Spleen (tissue), 11 donors: Measurements from ENCODE around the gene HMCN2. TPM values are rescaled to one million over a fixed set of nuclear protein-coding genes. Genes with fewer than 3 reads are reported as not detected.

Experiments
- DNase-seq: peaks from one replicate; pipeline ENCODE4 v3.0.0-alpha.2; 2020
- H3K27ac ChIP-seq, 8 donors: fragments of 200-600 bp; sonication (generic) in 7 of 8; 1 replicate in 4 of 8; 2 replicates in 4 of 8; pipeline versions ENCODE4 v1.5.0 to v1.8.0; 2016 to 2021; ENCODE audit warnings: inconsistent platforms in 4 of 8, mild to moderate bottlenecking in 4 of 8, moderate library complexity in 1 of 8
- H3K27me3 ChIP-seq, 7 donors: fragments of 200-600 bp; sonication (generic) in 6 of 7; replicated peaks in 1 of 7; 1 replicate in 4 of 7; 2 replicates in 3 of 7; pipeline versions ENCODE4 v1.5.0 to v1.8.0; 2016 to 2021; ENCODE audit warnings: inconsistent platforms in 3 of 7, mild to moderate bottlenecking in 1 of 7
- H3K36me3 ChIP-seq, 6 donors: fragments of 200-600 bp; sonication (generic) in 5 of 6; 1 replicate in 4 of 6; 2 replicates in 2 of 6; pipeline versions ENCODE4 v1.5.0 to v1.8.0; 2016 to 2021; ENCODE audit warnings: inconsistent platforms in 2 of 6
- H3K4me1 ChIP-seq, 6 donors: fragments of 200-600 bp; sonication (generic) in 5 of 6; 1 replicate in 3 of 6; 2 replicates in 3 of 6; pipeline versions ENCODE4 v1.5.0 to v1.8.0; 2016 to 2021; ENCODE audit warnings: inconsistent platforms in 3 of 6
- H3K4me3 ChIP-seq, 8 donors: fragments of 200-600 bp; sonication (generic) in 7 of 8; 1 replicate in 4 of 8; 2 replicates in 4 of 8; pipeline versions ENCODE4 v1.5.0 to v1.8.0; 2016 to 2021; ENCODE audit warnings: inconsistent platforms in 4 of 8, mild to moderate bottlenecking in 4 of 8, moderate library complexity in 2 of 8
- H3K9me3 ChIP-seq, 8 donors: fragments of 200-600 bp; sonication (generic) in 7 of 8; 1 replicate in 4 of 8; 2 replicates in 4 of 8; pipeline versions ENCODE4 v1.5.0 to v1.8.0; 2016 to 2021; ENCODE audit warnings: inconsistent platforms in 4 of 8
- CTCF ChIP-seq, 11 experiments: fragments of 200-600 bp in 7 of 11; fragments of 450-650 bp in 4 of 11; sonication (generic) in 4 of 11; IDR thresholded peaks in 8 of 11; conservative IDR thresholded peaks in 3 of 11; 1 replicate in 7 of 11; 2 replicates in 4 of 11; pipeline versions ENCODE4 v1.4.0 to v1.8.0; 2016 to 2021; ENCODE audit warnings: antibody characterized with exemption in 11 of 11, inconsistent platforms in 4 of 11, mild to moderate bottlenecking in 1 of 11
- POLR2A ChIP-seq, 3 donors: fragments of 450-650 bp; IDR thresholded peaks; one replicate each; pipeline ENCODE4 v1.5.1; 2017; ENCODE audit warnings: antibody characterized with exemption in 3 of 3, mild to moderate bottlenecking in 1 of 3
- POLR2AphosphoS5 ChIP-seq, 3 donors: sonication (generic); formaldehyde crosslinking; IDR thresholded peaks; one replicate each; pipeline ENCODE4 v1.5.1; 2017; ENCODE audit warnings: antibody characterized with exemption in 3 of 3
- WGBS, 5 donors: extraction: QIAGEN DNeasy Blood & Tissue Kit in 3 of 5; methylation state at CpG; one replicate each; pipeline versions ENCODE4 v1.1.5 to v1.1.7; 2013 to 2018; 5-methylcytosine and 5-hydroxymethylcytosine counted together
- intact Hi-C: fragments of 100-400 bp; cut with DNase I; formaldehyde crosslinking; loops from one replicate; pipeline ENCODE4 v1.15.0; 2023; ENCODE audit warnings: low total_unique reads
- polyA plus RNA-seq, 3 donors: library from polyadenylated mRNA; stranded (reverse); fragments of 200-250 nt; gene quantifications; one replicate each; pipeline ENCODE4 v1.2.1, GENCODE V29; 2013
- total RNA-seq, 7 donors: library from RNA; depleted of rRNA in 3 of 7; stranded (reverse); fragments of >200 nt in 3 of 7; fragmentation: NEBNext Ultra II Directional in 4 of 7; extraction: Animal tissue kit (Norgen Biotek cat#: 25700) in 4 of 7; gene quantifications; one replicate each; pipeline versions ENCODE4 v1.1.0 to v1.2.1, GENCODE V29; 2016 to 2021
- donor health status: healthy with polysubstance abuse.
- donor health status: DM: no; HTN: no; CAD: no; lungs with moderate emphysema.
- donor health status: DM: no; HTN: no; CAD: no.
- donor health status: Bipolar disorder and iron deficiency.
- donor health status: healthy.
- donor health status: DM: no; HTN: no; CAD: no.
- donor health status: DM: yes; HTN: yes; CAD: no.

HMCN2 gene
- total and polyA plus RNA-seq, 10 donors, result 0.09 to 1.9 (median 0.73) TPM

- no peak for DNase-seq
Measured at GRCh38 chr9:130459151-130459550, 193.6 kb downstream of the HMCN2 start.

GRCh38 chr9:130459941-130460669 lies 194.5 kb downstream of the HMCN2 start:
- Histone ChIP-seq H3K9me3 (no peaks in the 10 kb centered on the region), H3K27ac (no peak overlapping the region), H3K36me3 (peaks cover 0 to 16% (median 0%) of the 10 kb centered on the region in 6 donors), H3K27me3 (peaks cover 0 to 69% (median 7%) of the 10 kb centered on the region in 7 donors), H3K4me1 (peaks cover 0 to 6% (median 4%) of the 10 kb centered on the region in 6 donors), H3K4me3 (no peak overlapping the region)
- intact Hi-C loops, result loop anchor here (2.0 kb wide), 1 partner anchor 223 kb away; no protein-coding TSS in a partner anchor
- WGBS, 5 donors, result 80 to 87% (median 82%) methylated on average over 9 to 11 of the region's 11 CpGs
- DNase-seq, result no peak
- no peak for TF ChIP-seq POLR2AphosphoS5 (IDR thresholded peaks at IDR 0.05)
- TF ChIP-seq CTCF (IDR thresholded peaks at IDR 0.05 in 8 of 11, conservative IDR thresholded peaks at IDR 0.05 in 3 of 11), result no peak
- no peak for TF ChIP-seq POLR2A (IDR thresholded peaks at IDR 0.05)

More at GRCh38 chr9:130459151-130459550, 193.6 kb downstream of the HMCN2 start:
- Histone ChIP-seq H3K9me3 (no peaks in the 10 kb centered on the region), H3K27me3 (peaks cover 0 to 66% (median 7%) of the 10 kb centered on the region in 7 donors), H3K36me3 (peaks cover 0 to 12% (median 0%) of the 10 kb centered on the region in 6 donors), H3K4me1 (peaks cover 0 to 8% (median 4%) of the 10 kb centered on the region in 6 donors), H3K27ac (no peak overlapping the region), H3K4me3 (no peak overlapping the region)
- no peak for TF ChIP-seq CTCF (IDR thresholded peaks at IDR 0.05 in 8 of 11, conservative IDR thresholded peaks at IDR 0.05 in 3 of 11)
- TF ChIP-seq POLR2A (IDR thresholded peaks at IDR 0.05), result no peak
- TF ChIP-seq POLR2AphosphoS5 (IDR thresholded peaks at IDR 0.05), result no peak
- 76 to 88% (median 82%) methylated on average over 8 of the region's 8 CpGs for WGBS, 5 donors
- intact Hi-C loops, result no loop called here

- TF ChIP-seq POLR2AphosphoS5 (IDR thresholded peaks at IDR 0.05), result peak in 2 of 3 donors; percentile 37 to 41
- no peak for TF ChIP-seq POLR2A (IDR thresholded peaks at IDR 0.05)
- TF ChIP-seq CTCF (IDR thresholded peaks at IDR 0.05 in 8 of 11, conservative IDR thresholded peaks at IDR 0.05 in 3 of 11), result peak; percentile 66 to 96 (median 91)
- peaks cover 0 to 80% (median 7%) of the 10 kb centered on the region in 7 donors for H3K27me3 ChIP-seq
Measured at GRCh38 chr9:130461218-130461630, 195.7 kb downstream of the HMCN2 start.

GRCh38 chr9:130461731-130462130 lies 196.2 kb downstream of the HMCN2 start:
- DNase-seq, result no peak
- Histone ChIP-seq H3K36me3 (peaks cover 0 to 30% (median 0%) of the 10 kb centered on the region in 6 donors), H3K4me1 (peaks cover 0 to 6% (median 4%) of the 10 kb centered on the region in 6 donors), H3K27me3 (peaks cover 0 to 85% (median 7%) of the 10 kb centered on the region in 7 donors), H3K27ac (no peak overlapping the region), H3K9me3 (no peaks in the 10 kb centered on the region), H3K4me3 (no peak overlapping the region)
- intact Hi-C loops, result loop anchor here (2.0 kb wide), 1 partner anchor 221 kb away; no protein-coding TSS in a partner anchor
- no peak for TF ChIP-seq POLR2AphosphoS5 (IDR thresholded peaks at IDR 0.05)
- TF ChIP-seq POLR2A (IDR thresholded peaks at IDR 0.05), result no peak
- no peak for TF ChIP-seq CTCF (IDR thresholded peaks at IDR 0.05 in 8 of 11, conservative IDR thresholded peaks at IDR 0.05 in 3 of 11)
- WGBS, 5 donors, result 72 to 78% (median 72%) methylated on average over 10 to 11 of the region's 11 CpGs

More at GRCh38 chr9:130461218-130461630, 195.7 kb downstream of the HMCN2 start:
- Histone ChIP-seq H3K9me3 (no peaks in the 10 kb centered on the region), H3K4me1 (peaks cover 0 to 6% (median 4%) of the 10 kb centered on the region in 6 donors), H3K4me3 (no peak overlapping the region), H3K27ac (no peak overlapping the region), H3K36me3 (peaks cover 0 to 25% (median 0%) of the 10 kb centered on the region in 6 donors)
- intact Hi-C loops, result loop anchor here (2.0 kb wide), 1 partner anchor 222 kb away; no protein-coding TSS in a partner anchor
- DNase-seq, result peak; percentile 89
- 16 to 20% (median 18%) methylated on average over 16 to 22 of the region's 22 CpGs for WGBS, 5 donors
